Loucy (cell line): Measurements from ENCODE around the gene TAS2R46.

Experiments used
- H2AFZ ChIP-seq: fragments of 200-600 bp; sonication (generic); 2 replicates; pipeline ENCODE4 v1.6.0; 2016; ENCODE audit warnings: antibody characterized with exemption, mild to moderate bottlenecking, low read length, moderate library complexity
- H3F3A ChIP-seq: fragments of 200-600 bp; 2 replicates; pipeline ENCODE4 v1.6.0; 2016; ENCODE audit warnings: antibody characterized with exemption, low read depth, mild to moderate bottlenecking
- H3K27me3 ChIP-seq: fragments of 200-600 bp; sonication (generic); 2 replicates; pipeline ENCODE4 v1.6.1; 2014; ENCODE audit warnings: low read length, mild to moderate bottlenecking; ENCODE audit not compliant: insufficient read depth, poor library complexity, severe bottlenecking
- H3K36me3 ChIP-seq: fragments of 200-600 bp; sonication (generic); 2 replicates; pipeline ENCODE4 v1.6.1; 2016; ENCODE audit warnings: low read length; ENCODE audit not compliant: insufficient read depth
- H3K4me1 ChIP-seq: fragments of 200-600 bp; sonication (generic); 2 replicates; pipeline ENCODE4 v1.5.1; 2014; ENCODE audit warnings: low read length, mild to moderate bottlenecking; ENCODE audit not compliant: insufficient read depth, poor library complexity, severe bottlenecking
- H3K4me2 ChIP-seq: fragments of 200-600 bp; sonication (generic); 2 replicates; pipeline ENCODE4 v1.6.0; 2014; ENCODE audit warnings: antibody characterized with exemption, low read length, low read depth, mild to moderate bottlenecking; ENCODE audit not compliant: poor library complexity, severe bottlenecking
- H3K4me3 ChIP-seq: fragments of 200-600 bp; sonication (generic); 2 replicates; pipeline ENCODE4 v1.5.1; 2014; ENCODE audit warnings: low read length, mild to moderate bottlenecking, mixed read lengths; ENCODE audit not compliant: poor library complexity, severe bottlenecking
- H3K79me2 ChIP-seq: fragments of 200-600 bp; sonication (generic); 2 replicates; pipeline ENCODE4 v1.6.1; 2014; ENCODE audit warnings: low read length; ENCODE audit not compliant: insufficient read depth
- H3K9ac ChIP-seq: fragments of 200-600 bp; sonication (generic); 2 replicates; pipeline ENCODE4 v1.6.0; 2014; ENCODE audit warnings: mild to moderate bottlenecking, low read depth, low read length, moderate library complexity; ENCODE audit not compliant: poor library complexity, severe bottlenecking
- H3K9me2 ChIP-seq: fragments of 200-600 bp; sonication (generic); replicated peaks from 2 replicates; pipeline ENCODE4 v1.6.1; 2016; ENCODE audit warnings: low read depth, low read length, mixed read lengths
- H3K9me3 ChIP-seq: fragments of 200-600 bp; sonication (generic); 2 replicates; pipeline ENCODE4 v1.6.1; 2014; ENCODE audit warnings: mild to moderate bottlenecking, antibody characterized with exemption, low read length, low read depth; ENCODE audit not compliant: insufficient read depth
- H4K20me1 ChIP-seq: fragments of 200-600 bp; sonication (generic); 2 replicates; pipeline ENCODE4 v1.6.0; 2014; ENCODE audit warnings: antibody characterized with exemption, low read length, mild to moderate bottlenecking; ENCODE audit not compliant: insufficient read depth, poor library complexity, severe bottlenecking
- CTCF ChIP-seq: fragments of 200-600 bp; sonication (generic); conservative IDR thresholded peaks from 2 replicates; pipeline ENCODE4 v1.5.1; 2014; ENCODE audit warnings: mild to moderate bottlenecking, antibody characterized with exemption, low read length
- EZH2phosphoT487 ChIP-seq: fragments of 200-600 bp; IDR thresholded peaks from 2 replicates; pipeline ENCODE4 v1.6.1; 2018; ENCODE audit warnings: antibody characterized with exemption, mild to moderate bottlenecking, moderate library complexity, borderline replicate concordance

The TAS2R46 gene

GRCh38 chr12:11089246-11089645, 27.2 kb upstream of the TAS2R46 start:
- no peaks in the 10 kb centered on the region for H4K20me1 ChIP-seq
- TF ChIP-seq EZH2phosphoT487, result no peak
- TF ChIP-seq CTCF, result no peak
- no peaks in the 10 kb centered on the region for H3K4me1 ChIP-seq
- no peaks in the 10 kb centered on the region for H3K9me2 ChIP-seq
- no peak overlapping the region for H2AFZ ChIP-seq
- H3F3A ChIP-seq, result no peaks in the 10 kb centered on the region
- no peaks in the 10 kb centered on the region for H3K36me3 ChIP-seq
- no peaks in the 10 kb centered on the region for H3K27me3 ChIP-seq
- H3K79me2 ChIP-seq, result no peaks in the 10 kb centered on the region
- no peak overlapping the region for H3K9ac ChIP-seq
- no peak overlapping the region for H3K4me2 ChIP-seq
- H3K4me3 ChIP-seq, result no peak overlapping the region
- H3K9me3 ChIP-seq, result no peaks in the 10 kb centered on the region

GRCh38 chr12:11085419-11085818, 23.3 kb upstream of the TAS2R46 start:
- no peaks in the 10 kb centered on the region for H3K79me2 ChIP-seq
- H3K27me3 ChIP-seq, result no peaks in the 10 kb centered on the region
- H3F3A ChIP-seq, result no peaks in the 10 kb centered on the region
- H3K9ac ChIP-seq, result no peak overlapping the region
- H4K20me1 ChIP-seq, result no peaks in the 10 kb centered on the region
- H3K36me3 ChIP-seq, result no peaks in the 10 kb centered on the region
- no peaks in the 10 kb centered on the region for H3K9me3 ChIP-seq
- H2AFZ ChIP-seq, result no peak overlapping the region
- no peak overlapping the region for H3K4me2 ChIP-seq
- H3K4me3 ChIP-seq, result no peak overlapping the region
- no peaks in the 10 kb centered on the region for H3K4me1 ChIP-seq
- TF ChIP-seq EZH2phosphoT487 (no peak), CTCF (no peak)
- H3K9me2 ChIP-seq, result no peaks in the 10 kb centered on the region

GRCh38 chr12:11081987-11082386, 19.9 kb upstream of the TAS2R46 start:
- TF ChIP-seq CTCF, result no peak
- TF ChIP-seq EZH2phosphoT487, result no peak
- H3K4me2 ChIP-seq, result no peak overlapping the region

More at GRCh38 chr12:11081987-11082386, 19.9 kb upstream of the TAS2R46 start:
- Histone ChIP-seq H3K4me1 (no peaks in the 10 kb centered on the region), H3K9ac (no peak overlapping the region), H3K36me3 (no peaks in the 10 kb centered on the region), H3K79me2 (no peaks in the 10 kb centered on the region), H3K4me3 (no peak overlapping the region), H4K20me1 (no peaks in the 10 kb centered on the region), H2AFZ (no peak overlapping the region), H3K9me2 (no peaks in the 10 kb centered on the region), H3K27me3 (no peaks in the 10 kb centered on the region), H3F3A (no peaks in the 10 kb centered on the region), H3K9me3 (no peaks in the 10 kb centered on the region)
